RPMI7951 (cell line): ENCODE results near the gene NELFB. TPM values are rescaled to one million over a fixed set of nuclear protein-coding genes. Genes with fewer than 3 reads are reported as not detected.

ENCODE experiments used
- DNase-seq: peaks from one replicate; pipeline ENCODE4 v3.0.0-alpha.2; 2012; ENCODE audit warnings: low read depth
- total RNA-seq: library from RNA; depleted of rRNA; stranded (reverse); fragments of >200 nt; shearing (Covaris generic); gene quantifications from 2 replicates; pipeline ENCODE4 v1.2.3, GENCODE V29; 2014; rRNA removed

NELFB gene
- 34.2 and 46.8 TPM in 2 replicates for total RNA-seq

DNA sequence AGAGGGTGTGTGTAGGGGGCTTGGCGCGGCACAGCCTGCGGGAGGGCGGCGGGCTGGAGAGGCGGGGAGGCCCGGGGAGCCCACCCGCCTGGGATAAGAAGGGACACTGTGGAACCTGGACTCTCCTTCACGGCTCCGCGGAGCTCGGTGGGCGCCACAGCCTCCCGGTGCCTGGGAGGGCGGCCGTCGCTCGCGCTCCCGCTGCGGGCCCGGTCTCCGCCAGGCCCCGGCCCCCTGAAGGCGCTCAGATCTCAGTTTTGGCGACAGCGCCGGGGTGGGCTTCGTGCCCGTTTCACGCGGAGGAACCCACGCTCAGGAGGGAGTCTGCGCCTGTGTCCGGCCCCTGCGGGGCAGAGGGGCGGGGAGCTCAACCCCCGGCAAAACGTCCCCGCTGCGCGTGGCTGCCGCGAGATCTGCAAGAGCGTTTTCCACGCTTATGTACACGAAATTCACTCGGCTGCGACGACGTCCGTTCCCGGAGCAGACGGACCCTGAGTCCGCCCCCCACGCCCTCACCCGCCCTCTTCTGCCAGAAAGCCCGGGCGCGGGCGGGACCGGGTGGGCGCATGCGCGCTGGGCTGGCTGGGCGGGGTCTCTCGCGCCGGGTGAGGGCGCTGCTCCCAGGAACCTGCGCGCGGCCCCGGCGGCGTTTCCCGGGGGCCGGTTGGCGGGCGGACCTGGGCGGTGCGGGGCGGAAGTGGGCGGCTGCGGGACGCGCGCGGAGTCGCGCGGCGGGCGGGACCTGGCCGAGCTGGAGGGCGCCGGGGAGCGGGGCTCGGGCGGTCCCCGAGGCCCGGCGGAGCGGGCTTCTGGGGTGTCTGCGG is at the start of gene NELFB:
NELFB (plus strand) TSS at position 704 of the 824 bp plus-strand sequence.
- peak; percentile 81 for DNase-seq

DNA sequence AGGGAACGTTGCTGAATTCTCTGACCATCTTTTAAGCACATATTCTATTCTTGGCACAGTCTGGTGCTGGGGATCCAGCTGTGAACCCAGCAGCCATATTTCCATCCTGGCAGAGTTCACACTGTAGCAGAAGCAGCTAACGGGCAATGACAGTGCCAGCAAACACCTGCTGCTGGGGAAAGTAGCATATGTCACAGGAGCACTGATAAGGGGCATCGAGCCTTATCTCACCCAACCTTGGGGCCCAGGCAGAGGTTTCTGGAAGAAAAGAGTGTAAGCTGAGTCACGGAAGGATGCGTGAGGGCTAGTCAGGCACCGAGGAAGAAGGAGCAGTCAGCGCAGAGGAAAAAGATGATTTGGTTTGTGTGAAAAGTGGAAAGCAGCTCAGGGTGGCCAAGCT is 48.5 kb upstream of the NELFB start:
- DNase-seq: no peak

DNA sequence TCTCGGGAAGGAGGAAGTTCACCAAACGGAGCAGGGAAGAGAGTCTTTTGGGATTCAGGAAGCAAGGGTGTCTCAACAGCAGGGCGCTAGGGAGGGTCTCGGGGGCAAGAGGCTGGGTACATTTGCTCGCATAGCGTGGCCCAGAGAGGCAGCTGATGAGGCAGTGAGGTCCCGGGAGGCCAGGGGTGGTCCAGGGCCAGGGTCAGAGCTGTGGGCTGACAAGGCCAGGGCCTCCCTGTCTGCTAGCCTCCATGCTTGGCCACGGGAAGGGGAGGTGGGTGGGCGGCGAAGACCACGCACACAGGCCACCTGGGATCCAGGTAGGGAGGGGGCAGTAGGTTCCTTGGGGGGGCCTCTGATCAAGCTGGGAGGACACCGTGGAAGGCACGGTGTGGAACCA is 43.6 kb upstream of the NELFB start:
- no peak for DNase-seq

DNA sequence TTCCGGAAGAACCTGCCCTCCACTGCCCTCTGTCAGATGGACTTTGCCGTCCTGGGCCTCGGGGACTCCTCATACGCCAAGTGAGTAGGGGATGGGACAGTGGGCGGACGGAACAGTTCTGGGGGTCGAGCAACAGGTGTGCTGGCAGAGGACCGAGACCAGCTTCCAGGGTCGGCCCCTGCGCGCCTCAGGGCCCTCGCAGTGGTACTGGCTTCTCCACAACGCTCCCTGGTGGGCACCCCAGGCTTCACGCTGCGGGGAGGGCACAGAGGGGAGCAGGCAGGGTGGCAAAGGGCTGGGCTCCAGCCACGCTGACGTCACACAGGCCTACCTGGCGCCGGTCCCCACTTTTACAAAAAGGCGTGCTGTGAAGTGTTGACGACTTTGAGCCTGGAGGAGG is 42.6 kb upstream of the NELFB start:
- no peak for DNase-seq

DNA sequence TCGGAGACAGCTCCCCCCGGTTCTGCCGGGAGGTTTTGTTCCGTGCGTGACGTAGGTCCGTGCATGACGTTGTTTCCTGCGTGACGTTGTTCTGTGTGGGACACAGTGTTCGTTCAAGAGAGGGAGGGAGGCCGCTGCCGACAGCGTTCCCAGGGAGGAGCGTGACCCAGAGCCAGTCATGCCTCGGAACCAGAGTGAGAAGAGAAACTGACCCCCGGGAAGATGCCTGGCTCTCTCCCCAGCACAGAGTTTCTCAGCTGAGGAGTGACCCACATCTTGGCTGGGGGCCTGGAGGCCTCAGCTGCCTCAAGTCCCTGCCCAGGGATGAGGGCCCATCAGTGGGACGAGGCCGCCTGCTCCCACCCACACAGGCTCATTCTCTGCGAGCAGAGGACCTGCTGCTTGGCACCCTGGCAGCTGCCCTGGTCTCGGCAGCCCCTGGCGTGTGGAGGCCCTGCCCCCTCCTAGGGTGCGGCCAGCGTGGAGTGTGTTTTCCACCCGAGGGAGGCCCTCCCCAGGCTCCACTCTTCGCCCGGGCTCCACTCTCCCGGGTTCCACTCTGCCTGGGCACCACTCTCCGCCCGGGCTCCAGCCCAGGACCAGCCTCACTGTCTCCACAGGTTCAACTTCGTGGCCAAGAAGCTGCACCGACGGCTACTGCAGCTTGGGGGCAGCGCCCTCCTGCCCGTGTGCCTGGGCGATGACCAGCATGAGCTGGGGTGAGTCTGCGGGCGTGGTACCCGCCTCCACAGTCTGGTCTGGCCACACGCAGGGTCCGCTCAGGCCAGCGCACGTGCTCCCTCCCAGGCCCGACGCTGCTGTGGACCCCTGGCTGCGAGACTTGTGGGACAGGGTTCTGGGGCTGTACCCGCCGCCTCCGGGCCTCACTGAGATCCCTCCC is 41.7 kb upstream of the NELFB start:
- DNase-seq: no peak

DNA sequence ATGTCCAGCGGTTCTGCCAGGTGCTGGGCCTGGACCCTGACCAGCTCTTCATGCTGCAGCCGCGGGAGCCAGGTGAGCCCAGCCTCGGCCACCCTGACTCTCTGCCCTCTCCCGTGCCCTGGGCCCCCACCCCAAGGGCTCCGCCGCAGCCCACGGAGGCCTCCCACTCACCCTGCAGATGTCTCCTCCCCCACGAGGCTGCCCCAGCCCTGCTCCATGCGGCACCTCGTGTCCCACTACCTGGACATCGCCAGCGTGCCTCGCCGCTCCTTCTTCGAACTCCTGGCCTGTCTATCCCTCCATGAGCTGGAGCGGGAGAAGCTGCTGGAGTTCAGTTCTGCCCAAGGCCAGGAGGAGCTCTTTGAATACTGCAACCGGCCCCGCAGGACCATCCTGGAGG is 40.5 kb upstream of the NELFB start:
- DNase-seq: no peak

DNA sequence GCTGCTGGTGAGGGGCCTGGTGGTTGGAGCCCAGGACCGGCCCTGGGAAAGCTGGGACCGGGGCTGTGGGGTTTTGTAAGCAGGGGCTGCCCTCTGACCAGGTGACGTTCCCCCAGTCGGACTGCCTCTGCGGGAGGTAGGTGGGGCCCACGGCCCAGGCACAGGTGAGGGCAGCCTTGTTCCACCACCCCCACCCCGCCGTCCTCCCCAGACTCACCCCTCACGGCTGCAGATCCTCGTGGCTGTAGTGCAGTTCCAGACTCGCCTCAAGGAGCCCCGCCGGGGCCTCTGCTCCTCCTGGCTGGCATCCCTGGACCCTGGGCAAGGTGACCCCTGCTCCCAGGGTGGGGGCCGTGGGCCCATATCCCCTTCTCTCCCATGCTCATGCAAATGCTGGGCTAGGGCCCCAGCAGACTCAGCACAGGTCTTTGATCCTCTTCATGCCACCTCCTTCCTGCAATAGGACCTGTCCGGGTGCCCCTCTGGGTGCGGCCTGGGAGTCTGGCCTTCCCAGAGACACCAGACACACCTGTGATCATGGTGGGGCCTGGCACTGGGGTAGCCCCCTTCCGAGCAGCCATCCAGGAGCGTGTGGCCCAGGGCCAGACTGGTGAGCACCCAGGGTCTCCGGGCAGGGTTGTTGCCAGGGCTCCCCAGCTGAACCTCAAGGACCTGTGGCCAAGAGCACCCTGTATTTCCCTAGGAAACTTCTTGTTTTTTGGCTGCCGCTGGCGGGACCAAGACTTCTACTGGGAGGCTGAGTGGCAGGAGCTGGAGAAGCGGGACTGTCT is 39.7 kb upstream of the NELFB start:
- no peak for DNase-seq

DNA sequence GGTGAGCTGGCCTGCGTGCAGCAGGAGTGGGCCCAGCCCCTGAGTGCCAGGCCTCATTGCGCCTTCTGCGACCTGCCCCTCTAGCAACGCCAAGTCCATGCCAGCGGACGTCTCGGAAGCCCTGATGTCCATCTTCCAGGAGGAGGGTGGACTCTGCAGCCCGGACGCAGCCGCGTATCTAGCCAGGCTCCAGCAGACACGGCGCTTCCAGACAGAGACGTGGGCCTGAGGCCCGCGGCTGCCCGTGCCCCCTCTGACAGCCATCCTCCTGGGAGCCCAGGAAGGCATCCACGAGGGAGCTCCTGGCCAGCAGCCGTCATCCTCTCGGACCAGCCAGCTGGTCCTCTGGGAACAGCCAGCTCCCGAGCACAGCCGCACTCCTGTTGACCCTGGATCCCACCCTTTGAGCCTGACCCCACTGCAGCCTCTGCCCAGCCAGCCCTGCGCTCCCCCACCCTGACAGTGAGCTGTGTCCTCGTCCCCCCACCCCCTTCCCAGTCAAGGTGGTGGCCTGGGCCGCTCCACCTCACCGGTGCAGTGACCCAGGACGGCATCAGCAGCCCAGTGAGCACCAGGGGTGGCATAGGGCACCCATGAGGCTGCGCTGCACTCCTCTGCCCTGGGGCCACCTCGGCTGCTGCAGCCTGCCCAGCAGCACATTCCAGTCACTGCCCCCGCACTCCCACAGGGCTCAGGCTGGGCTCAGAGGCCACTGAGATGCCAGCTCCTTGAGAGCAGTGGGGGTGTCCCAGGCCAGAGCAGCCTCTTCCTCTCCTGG is 38.8 kb upstream of the NELFB start:
- no peak for DNase-seq

DNA sequence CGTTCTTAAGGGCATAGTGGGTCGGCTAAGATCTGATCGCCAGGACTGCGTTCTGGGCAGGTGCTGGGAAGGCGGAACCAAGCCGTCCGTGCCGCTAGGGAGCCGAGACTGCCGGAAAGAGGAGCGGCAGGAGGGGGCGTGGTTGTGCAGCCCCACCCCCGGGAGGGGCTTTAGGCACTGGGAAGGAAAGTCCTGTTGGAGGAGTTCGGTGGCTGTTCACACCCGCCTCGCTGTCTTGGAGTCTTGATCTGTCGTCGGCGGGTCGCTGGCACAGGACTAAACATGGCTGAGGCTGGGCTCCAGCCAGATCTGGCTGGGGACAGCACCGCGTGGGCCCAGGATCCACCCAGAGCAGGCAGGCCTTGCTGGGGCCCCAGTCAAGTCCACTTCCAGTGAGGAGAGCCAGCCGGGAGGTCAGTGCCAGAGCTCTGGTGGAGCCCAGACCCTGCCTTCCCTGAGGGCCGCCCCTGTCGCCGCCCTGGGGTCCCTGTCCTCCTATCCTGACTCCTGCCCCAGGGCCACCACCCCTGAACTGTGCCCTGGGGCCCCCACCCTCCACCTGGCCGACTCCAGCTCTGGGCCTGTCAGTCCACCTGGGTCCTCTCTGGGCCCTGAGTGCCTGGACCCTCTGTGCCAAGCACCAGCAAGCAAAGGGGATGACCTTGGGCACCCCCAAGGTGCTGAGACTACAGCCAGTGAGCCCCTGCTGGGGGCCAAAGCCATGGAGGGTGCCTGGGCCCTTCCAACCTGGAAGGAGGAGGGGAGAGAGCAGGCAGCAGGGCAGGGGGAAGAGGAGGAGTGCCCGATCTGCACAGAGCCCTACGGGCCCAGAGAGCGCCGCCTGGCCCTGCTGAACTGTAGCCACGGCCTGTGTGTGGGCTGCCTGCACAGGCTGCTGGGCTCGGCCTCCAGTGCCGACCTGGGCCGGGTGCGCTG is 37.6 kb upstream of the NELFB start:
- no peak for DNase-seq

DNA sequence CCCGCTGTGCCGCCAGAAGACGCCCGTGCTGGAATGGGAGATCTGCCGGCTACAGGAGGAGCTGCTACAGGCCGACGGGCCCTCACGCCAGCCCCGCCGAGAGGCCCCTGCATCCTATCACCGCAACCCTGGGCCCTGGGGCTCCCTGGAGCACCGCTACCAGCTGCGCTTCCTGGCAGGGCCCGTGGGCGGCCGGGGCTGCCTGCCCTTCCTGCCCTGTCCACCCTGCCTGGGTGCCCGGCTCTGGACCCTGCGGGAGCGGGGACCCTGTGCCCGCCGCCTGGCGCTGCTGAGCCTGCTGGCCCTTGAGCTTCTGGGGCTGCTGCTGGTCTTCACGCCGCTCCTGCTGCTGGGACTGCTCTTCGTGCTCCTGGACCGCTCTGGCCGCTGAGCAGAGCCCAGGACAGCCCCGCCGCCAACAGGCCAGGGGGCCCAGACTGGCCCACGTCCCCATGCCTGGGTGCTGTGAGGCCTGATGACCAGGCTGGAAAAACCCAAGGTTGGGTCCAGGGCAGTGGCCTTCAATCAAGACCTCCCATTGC is 36.8 kb upstream of the NELFB start:
- DNase-seq: no peak

DNA sequence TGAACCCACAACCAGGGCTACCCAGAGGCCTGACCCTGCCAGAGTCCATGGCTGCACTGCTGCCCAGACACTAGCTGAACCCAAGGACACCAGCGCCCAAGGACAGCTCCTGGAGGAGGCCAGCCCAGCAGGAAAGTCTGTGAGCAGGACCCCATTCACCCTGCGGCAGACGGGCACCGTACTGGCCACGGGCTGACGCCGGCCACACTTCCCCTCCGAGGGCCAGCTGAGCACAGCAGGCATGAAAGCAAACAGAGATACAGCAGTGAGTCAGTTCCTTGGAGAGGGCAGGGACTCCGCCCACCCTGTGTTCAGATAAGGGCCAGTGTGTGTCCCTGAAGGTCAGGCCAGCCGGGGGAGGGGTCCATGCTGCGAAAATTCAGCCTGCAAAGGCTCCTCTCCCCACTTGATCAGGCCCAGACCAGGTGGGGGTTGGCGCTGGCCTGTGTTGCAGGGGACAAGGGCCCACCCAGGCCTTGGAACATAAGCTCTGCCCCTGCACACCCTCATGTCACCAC is 36.3 kb upstream of the NELFB start:
- DNase-seq: peak; percentile 37

DNA sequence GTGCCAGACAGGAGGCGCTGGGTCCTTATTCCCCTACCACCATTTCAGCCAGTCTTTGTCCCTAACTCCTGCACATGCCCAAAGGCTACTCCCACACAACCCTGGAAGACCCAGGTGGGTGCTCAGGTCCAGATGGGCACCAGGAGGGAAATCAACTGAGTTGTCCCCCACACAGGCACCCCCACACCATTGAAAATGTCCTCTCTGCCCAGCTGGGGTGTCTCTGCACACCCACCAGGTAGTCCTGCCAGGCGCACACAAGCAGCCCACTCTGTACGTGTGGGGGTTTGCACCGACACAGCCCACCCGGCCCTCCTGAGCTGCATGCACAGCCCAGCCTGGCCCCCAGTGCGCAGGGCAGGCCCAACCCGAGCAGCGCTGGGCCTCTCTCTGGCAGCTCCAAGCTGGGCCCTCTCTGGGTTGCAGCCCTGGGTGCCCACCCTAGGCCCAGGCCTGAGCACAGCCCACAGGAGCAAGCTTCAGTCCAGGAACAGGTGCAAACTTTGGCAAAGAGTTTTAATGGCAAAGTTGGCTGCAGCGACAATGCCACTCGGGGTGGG is 35.3 kb upstream of the NELFB start:
- DNase-seq: no peak

DNA sequence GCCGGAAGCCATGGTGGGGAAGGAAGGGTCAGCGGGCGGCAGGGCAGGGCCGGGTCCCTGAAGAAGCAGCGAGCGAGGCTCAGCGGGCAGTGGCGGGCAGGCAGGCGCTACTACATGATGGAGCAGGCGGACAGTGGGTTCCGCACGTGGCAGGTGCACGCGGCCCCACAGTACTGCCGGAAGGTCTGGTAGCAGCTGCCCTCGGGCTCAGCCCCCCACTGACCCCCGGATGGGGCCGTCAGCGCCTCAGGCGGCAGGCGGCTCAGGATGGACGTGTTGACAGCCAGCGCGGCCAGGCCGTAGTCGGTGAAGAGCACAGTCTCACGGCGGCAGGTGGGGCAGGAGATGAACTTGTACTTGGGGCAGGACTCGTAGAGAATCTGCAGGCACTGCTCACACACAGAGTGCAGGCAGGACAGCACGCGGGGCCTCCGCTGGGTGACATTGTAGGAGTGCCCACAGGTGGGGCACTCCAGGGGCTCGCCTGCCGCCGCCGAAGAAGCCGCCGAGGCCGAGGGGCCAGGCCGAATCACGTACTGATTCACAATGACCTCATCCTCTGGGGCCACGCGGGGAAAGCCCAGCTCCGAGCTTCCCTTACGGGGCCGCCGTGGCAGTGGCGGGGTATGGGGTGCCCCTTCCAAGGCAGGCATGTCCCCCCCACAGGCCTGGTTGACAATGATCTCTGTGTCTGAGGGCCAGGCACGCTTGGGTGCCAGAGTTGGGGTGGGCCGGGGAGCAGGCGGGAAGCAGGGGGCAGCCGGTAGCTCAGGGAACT is 34.6 kb upstream of the NELFB start:
- no peak for DNase-seq

DNA sequence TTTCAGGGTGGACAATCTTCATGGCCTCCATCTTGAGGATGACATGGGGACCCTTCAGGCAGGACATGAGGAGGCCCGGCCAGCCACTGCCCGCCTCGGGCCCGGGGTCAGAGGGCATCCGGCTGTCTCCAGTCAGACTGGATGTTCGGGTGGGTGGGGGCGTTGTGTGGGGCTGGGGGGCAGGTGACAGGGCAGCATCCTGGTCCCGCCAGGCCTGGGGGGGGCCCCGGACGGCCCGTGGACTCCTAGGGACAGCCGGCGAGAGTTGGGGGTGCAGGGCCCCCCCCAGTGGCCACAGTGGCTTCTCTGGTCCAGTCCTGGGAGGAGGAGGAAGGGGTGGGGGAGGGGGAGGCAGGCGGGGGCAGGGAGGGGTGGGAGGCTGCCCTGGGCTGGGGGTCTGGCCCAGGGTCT is 34.0 kb upstream of the NELFB start:
- DNase-seq: no peak

DNA sequence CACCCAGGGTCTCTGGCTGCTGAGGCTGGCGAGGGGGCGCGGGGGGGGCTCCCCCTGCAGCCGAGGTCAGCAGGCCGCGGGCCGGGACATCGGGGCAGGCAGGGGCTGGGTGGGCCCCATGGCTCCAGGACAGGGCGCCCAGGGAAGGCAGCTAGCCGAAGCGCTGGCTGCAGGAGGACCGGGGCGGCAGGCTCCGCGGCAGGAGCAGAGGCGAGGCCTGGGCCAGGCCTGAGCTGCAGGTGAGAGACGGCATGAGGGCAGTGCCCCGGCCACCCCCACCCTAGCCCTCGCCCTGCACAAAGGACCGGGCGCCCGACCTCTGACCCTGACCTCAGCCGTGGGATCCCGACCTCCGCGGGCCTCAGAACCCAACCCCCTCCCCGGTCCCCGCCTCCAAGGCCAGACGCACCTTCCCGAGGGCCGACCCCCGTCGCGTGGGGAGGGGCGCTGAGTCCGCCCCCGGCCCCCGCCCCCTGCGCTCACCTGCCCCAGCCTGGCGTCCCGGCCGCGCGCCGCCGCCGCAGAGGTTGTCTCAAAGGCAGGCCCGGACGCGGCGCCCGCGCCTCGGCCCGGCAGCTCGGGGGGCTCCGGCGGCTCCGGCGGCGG is 33.5 kb upstream of the NELFB start:
- no peak for DNase-seq

DNA sequence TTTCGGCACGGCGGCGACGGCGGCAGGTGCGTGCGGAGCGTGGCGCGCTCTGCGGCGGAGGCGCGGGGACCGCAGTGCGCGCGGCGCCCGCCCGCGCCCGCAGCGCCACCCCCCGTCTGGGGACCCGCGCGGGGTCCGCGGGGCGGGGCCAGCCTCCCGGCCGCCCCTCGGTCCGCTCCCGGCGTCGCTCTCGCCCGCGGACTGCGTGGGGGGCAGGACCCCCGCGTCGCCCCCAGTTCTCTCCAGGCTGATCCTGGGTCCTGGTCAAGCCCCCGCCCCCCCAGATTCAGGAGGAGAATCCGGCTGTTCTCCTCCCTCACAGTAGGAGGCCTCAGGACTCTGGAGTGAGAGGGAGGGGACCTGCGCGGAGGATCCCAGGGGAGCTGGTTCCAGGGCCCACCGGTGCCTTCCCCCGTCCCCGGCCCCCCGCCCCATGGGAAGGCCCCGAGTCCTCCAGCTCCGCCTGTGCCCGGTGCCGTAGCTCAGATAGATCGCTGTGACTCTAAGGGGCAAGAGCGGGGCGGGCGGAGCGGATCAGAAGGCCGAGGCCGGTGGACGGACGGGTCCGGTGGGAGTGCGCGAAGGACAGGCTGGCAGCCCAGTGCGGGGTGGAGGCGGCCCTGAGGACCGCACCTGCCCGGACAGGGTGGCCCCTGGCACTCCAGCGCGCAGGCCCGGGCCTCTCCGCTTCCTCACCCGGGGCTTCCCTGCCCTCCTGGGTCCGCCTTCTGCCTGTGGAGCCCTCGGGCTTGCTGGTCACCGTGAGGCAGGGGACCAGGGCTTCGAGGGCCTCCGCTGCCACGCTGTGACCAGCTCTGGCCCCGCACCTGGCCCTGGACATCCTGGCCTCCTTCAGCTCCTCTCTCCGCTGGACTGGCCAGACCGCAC is 32.7 kb upstream of the NELFB start, which contains the start of gene RNF208:
RNF208 (minus strand) TSS at position 51 of the 888 bp plus-strand sequence. CDS start 1,028 bp downstream, outside the sequence.
- DNase-seq: no peak
